Hair follicular keratinocyte (primary cell): ENCODE measurements around the gene INSRR. TPM values are rescaled to one million over a fixed set of nuclear protein-coding genes. Genes with fewer than 3 reads are reported as not detected.

Source experiments
- total RNA-seq: library from RNA; depleted of rRNA; stranded (reverse); fragments of >200 nt; gene quantifications from 2 replicates; pipeline ENCODE4 v1.2.3, GENCODE V29; 2015

INSRR gene
- not detected in 2 replicates for total RNA-seq

DNA sequence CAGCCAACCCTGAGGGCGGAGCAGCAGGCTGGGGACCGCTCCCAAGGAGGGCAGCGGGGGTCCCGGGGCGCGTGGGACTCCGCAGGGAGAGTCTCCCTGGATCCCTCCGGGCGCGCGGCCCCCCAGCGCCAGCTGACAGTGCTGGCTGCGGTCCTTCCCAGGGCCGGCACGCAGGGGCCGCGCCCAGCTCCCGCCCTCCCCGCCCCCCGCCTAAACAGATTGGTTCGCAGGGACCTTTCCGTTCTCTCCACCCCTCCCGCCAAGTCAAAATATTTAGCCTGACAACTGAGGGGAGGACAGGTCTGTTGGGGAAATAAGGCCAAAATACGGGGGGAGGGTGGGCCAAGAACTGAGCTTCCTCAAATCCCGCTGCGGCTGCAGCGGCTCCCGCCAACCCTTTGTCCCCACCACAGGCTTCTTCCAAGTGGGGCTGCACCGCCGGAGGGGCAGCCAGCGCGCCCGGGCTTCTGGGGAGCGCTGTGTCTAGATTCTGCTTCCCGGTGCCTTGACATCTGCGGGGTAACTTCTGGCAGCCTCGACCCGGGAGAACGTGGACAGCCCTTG, at the start of gene INSRR:
INSRR (minus strand) TSS at position 159 of the 564 bp plus-strand sequence. CDS start 496 bp downstream, outside the sequence.

GRCh38 chr1:156893048-156893953, 34.4 kb upstream of the INSRR start, which contains the start of gene PEAR1:
Gene PEAR1, plus strand, starts transcription at chr1:156893718. Its CDS starts 10,209 bp downstream, at chr1:156903927.

DNA sequence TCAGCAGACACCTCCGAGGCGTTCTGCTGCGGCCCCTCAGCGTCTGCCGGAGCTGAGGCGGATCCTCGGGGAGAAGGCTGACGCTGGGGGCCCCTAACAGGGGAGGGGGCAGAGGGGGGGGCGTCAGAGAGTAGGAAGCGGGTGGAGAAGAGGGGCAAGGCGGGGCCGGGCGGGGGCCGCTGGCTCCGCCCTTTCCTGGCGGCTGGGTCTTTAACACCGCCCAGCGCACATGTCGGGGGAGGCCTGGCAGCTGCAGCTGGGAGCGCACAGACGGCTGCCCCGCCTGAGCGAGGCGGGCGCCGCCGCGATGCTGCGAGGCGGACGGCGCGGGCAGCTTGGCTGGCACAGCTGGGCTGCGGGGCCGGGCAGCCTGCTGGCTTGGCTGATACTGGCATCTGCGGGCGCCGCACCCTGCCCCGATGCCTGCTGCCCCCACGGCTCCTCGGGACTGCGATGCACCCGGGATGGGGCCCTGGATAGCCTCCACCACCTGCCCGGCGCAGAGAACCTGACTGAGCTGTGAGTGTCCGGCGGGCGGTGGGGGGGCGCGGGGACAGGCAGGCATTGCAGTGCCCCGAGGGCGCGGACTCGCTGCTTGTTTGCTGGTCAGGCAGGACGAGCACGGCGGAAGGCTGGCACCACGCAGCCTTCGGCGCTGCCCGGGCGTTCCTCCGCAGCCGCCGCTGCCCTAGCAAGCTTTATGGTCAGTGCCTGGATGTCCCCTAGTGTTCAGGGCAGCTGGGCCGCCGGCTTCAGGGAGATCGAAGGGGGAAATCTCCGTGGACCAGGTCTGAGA, 1.9 kb upstream of the INSRR start, which contains the start of gene NTRK1:
NTRK1 (plus strand) TSS at position 238 of the 796 bp plus-strand sequence; CDS start at position 308, 70 bp downstream.

DNA sequence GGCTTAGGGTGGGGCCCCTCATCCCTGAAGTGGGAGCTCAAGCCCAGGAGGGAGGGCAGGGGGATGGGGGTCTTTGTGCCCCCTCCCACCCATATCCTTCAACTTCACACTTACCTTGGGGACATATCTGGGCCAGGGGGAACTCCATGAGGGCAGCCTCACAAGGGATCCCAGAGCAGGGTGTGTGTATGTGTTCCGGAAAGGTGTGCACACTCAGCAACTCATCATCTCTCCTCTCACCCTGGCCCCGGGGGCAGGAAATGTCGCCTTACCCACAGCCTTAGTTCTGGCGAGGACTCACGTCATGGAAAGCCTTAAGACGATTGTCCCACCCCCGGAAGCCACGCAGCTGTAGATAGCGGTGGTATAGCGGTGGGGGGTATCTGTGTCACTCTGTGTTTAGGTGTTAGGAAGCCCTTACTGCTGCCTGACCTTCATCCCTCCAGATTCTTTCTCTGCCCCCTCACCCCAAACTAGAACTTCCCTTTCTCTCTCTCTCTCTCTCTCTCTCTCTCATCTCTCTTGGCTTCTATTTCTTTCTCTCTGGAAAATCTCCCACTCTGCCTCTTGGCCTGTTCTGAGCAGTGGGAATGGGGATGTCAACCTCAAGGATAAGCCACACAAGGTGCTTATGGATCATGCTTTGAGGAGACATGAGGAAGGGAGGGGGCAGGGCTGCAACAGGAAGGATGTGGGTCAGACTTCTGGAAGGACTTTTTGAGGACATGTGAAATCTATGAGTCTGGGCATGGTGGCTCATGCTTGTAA, 42.2 kb downstream of the INSRR start, which contains the start of gene SH2D2A:
SH2D2A (minus strand) TSS at position 288 of the 768 bp plus-strand sequence; CDS start at position 148, 140 bp downstream.

Other genes starting within 250 kb of the INSRR start
- not detected in 2 replicates for gene HAPLN2, start 239.7 kb downstream of the INSRR start, total RNA-seq
- 0.08 TPM in 1 of 2 replicates, not detected in the other for gene BCAN, start 217.0 kb downstream of the INSRR start, total RNA-seq
- 0.31 and 0.57 TPM in 2 replicates for gene NES, start 181.7 kb downstream of the INSRR start, total RNA-seq
- gene CRABP2, start 153.5 kb downstream of the INSRR start, total RNA-seq: 7.6 and 15.5 TPM in 2 replicates
- gene METTL25B, start 130.6 kb downstream of the INSRR start, total RNA-seq: 8.8 and 18.8 TPM in 2 replicates
- 19.6 and 23.6 TPM in 2 replicates for gene ISG20L2, start 130.4 kb downstream of the INSRR start, total RNA-seq
- gene MRPL24, start 118.0 kb downstream of the INSRR start, total RNA-seq: 65.7 and 92.9 TPM in 2 replicates
- gene HDGF, start 107.4 kb downstream of the INSRR start, total RNA-seq: 354 and 403 TPM in 2 replicates
- 39.3 and 43.1 TPM in 2 replicates for gene PRCC, start 91.6 kb downstream of the INSRR start, total RNA-seq
- 10.5 and 12.8 TPM in 2 replicates for gene SH2D2A, start 42.3 kb downstream of the INSRR start, total RNA-seq
- gene NTRK1, start 1.7 kb upstream of the INSRR start, total RNA-seq: under 0.01 and 0.08 TPM in 2 replicates
- 4.0 and 6.7 TPM in 2 replicates for gene PEAR1, start 34.6 kb upstream of the INSRR start, total RNA-seq
- gene LRRC71, start 61.5 kb upstream of the INSRR start, total RNA-seq: not detected in 2 replicates
- gene ARHGEF11, start 186.6 kb upstream of the INSRR start, total RNA-seq: 8.2 and 12.3 TPM in 2 replicates
- not detected in 2 replicates for gene ETV3L, start 240.7 kb upstream of the INSRR start, total RNA-seq